ENCODE measurements around the gene DGKH. TPM values are rescaled to one million over a fixed set of nuclear protein-coding genes. Genes with fewer than 3 reads are reported as not detected.

DGKH gene
- total RNA-seq, 1 donor, result 8.7 TPM

GRCh38 chr13:42279986-42280385 is 231.5 kb downstream of the DGKH start:
- Histone ChIP-seq H3K4me3 (ENCODE audit: insufficient read depth, low read length) (no peak overlapping the region), H3K9me3 (ENCODE audit: low read depth, low read length) (no peaks in the 10 kb centered on the region), H3K36me3 (ENCODE audit: insufficient read depth, low read length) (no peaks in the 10 kb centered on the region), H3K4me2 (ENCODE audit: insufficient read depth, low read length) (no peak overlapping the region), H3K4me1 (ENCODE audit: insufficient read depth, low read length) (peaks cover 11% of the 10 kb centered on the region), H3K27ac (ENCODE audit: low read depth, low read length) (no peak overlapping the region), H2AFZ (ENCODE audit: low read length) (no peak overlapping the region), H4K20me1 (ENCODE audit: insufficient read depth, low read length) (peaks cover 8% of the 10 kb centered on the region), H3K27me3 (ENCODE audit: insufficient read depth, low read length) (no peaks in the 10 kb centered on the region), H3K79me2 (ENCODE audit: insufficient read depth, low read length) (peaks cover 95% of the 10 kb centered on the region)
- DNase-seq (ENCODE audit: insufficient read length, low spot score, missing footprints), result no peak
- TF ChIP-seq CTCF (IDR thresholded peaks at IDR 0.05; ENCODE audit: extremely low read depth, low read depth, low read length), result no peak

GRCh38 chr13:42280537-42280936 is 232.1 kb downstream of the DGKH start:
- no peaks in the 10 kb centered on the region for H3K36me3 ChIP-seq (ENCODE audit: insufficient read depth, low read length)
- H3K4me1 ChIP-seq (ENCODE audit: insufficient read depth, low read length), result peaks cover 8% of the 10 kb centered on the region
- peaks cover 8% of the 10 kb centered on the region for H4K20me1 ChIP-seq (ENCODE audit: insufficient read depth, low read length)
- no peak overlapping the region for H3K4me3 ChIP-seq (ENCODE audit: insufficient read depth, low read length)
- peaks cover 95% of the 10 kb centered on the region for H3K79me2 ChIP-seq (ENCODE audit: insufficient read depth, low read length)
- no peak overlapping the region for H2AFZ ChIP-seq (ENCODE audit: low read length)
- TF ChIP-seq CTCF (IDR thresholded peaks at IDR 0.05; ENCODE audit: extremely low read depth, low read depth, low read length), result no peak
- no peak for DNase-seq (ENCODE audit: insufficient read length, low spot score, missing footprints)
- no peaks in the 10 kb centered on the region for H3K9me3 ChIP-seq (ENCODE audit: low read depth, low read length)
- no peak overlapping the region for H3K4me2 ChIP-seq (ENCODE audit: insufficient read depth, low read length)
- no peaks in the 10 kb centered on the region for H3K27me3 ChIP-seq (ENCODE audit: insufficient read depth, low read length)
- H3K27ac ChIP-seq (ENCODE audit: low read depth, low read length), result no peak overlapping the region

GRCh38 chr13:42283574-42283973 is 235.1 kb downstream of the DGKH start:
- Histone ChIP-seq H3K79me2 (ENCODE audit: insufficient read depth, low read length) (peaks cover 71% of the 10 kb centered on the region), H3K27me3 (ENCODE audit: insufficient read depth, low read length) (no peaks in the 10 kb centered on the region), H3K36me3 (ENCODE audit: insufficient read depth, low read length) (peaks cover 5% of the 10 kb centered on the region), H2AFZ (ENCODE audit: low read length) (no peak overlapping the region), H4K20me1 (ENCODE audit: insufficient read depth, low read length) (peaks cover 8% of the 10 kb centered on the region), H3K4me3 (ENCODE audit: insufficient read depth, low read length) (no peak overlapping the region), H3K27ac (ENCODE audit: low read depth, low read length) (no peak overlapping the region), H3K9me3 (ENCODE audit: low read depth, low read length) (no peaks in the 10 kb centered on the region), H3K4me1 (ENCODE audit: insufficient read depth, low read length) (no peaks in the 10 kb centered on the region), H3K4me2 (ENCODE audit: insufficient read depth, low read length) (no peak overlapping the region)
- TF ChIP-seq CTCF (IDR thresholded peaks at IDR 0.05; ENCODE audit: extremely low read depth, low read depth, low read length), result no peak
- DNase-seq (ENCODE audit: insufficient read length, low spot score, missing footprints), result no peak

- no peak for DNase-seq (ENCODE audit: insufficient read length, low spot score, missing footprints)
- peaks cover 8% of the 10 kb centered on the region for H4K20me1 ChIP-seq (ENCODE audit: insufficient read depth, low read length)
- no peak for TF ChIP-seq CTCF (IDR thresholded peaks at IDR 0.05; ENCODE audit: extremely low read depth, low read depth, low read length)
- H3K36me3 ChIP-seq (ENCODE audit: insufficient read depth, low read length), result peaks cover 7% of the 10 kb centered on the region
- no peak overlapping the region for H3K4me2 ChIP-seq (ENCODE audit: insufficient read depth, low read length)
- H3K79me2 ChIP-seq (ENCODE audit: insufficient read depth, low read length), result peaks cover 70% of the 10 kb centered on the region
- H3K4me3 ChIP-seq (ENCODE audit: insufficient read depth, low read length), result no peak overlapping the region
- no peaks in the 10 kb centered on the region for H3K27me3 ChIP-seq (ENCODE audit: insufficient read depth, low read length)
- no peak overlapping the region for H3K27ac ChIP-seq (ENCODE audit: low read depth, low read length)
- no peaks in the 10 kb centered on the region for H3K4me1 ChIP-seq (ENCODE audit: insufficient read depth, low read length)
- no peaks in the 10 kb centered on the region for H3K9me3 ChIP-seq (ENCODE audit: low read depth, low read length)
- H2AFZ ChIP-seq (ENCODE audit: low read length), result no peak overlapping the region
Observed at GRCh38 chr13:42284068-42284467, 235.6 kb downstream of the DGKH start.

Small RNAs within 50 kb of the gene (small RNA-seq; reads per million reads assigned to genes)
- not detected for gene RPS28P8

Other genes starting within 250 kb of the DGKH start
- gene VWA8, start 87.5 kb upstream of the DGKH start, total RNA-seq, result 21.4 and 23.0 TPM in 2 replicates
- gene AKAP11, start 223.5 kb downstream of the DGKH start, total RNA-seq, result 29.3 and 30.1 TPM in 2 replicates